ENCODE results near the gene SLC24A4. TPM values are rescaled to one million over a fixed set of nuclear protein-coding genes. Genes with fewer than 3 reads are reported as not detected.
A peak's percentile ranks its signal among the peaks of the same experiment; 100 is the strongest.

SLC24A4 gene
- total RNA-seq, 1 experiment from 2014 or later, result not detected

GRCh38 chr14:92513204-92513965 is 190.4 kb downstream of the SLC24A4 start, which contains the start of gene RIN3:
Gene RIN3 (plus strand): TSS chr14:92513781. CDS start chr14:92513933, 152 bp downstream.
- intact Hi-C loops (cut with micrococcal nuclease), result no loop called here

More at GRCh38 chr14:92513204-92513965, 190.4 kb downstream of the SLC24A4 start, which contains the start of gene RIN3:
- ChIA-PET CTCF (no interaction called here), RAD21 (ENCODE audit: low non-redundant PET in 1 of 2, low total read pairs in 2 of 2, uncharacterized antibody in 2 of 2, unreplicated experiment in 2 of 2) (interaction anchor here in 1 of 2 experiments (0.6 kb wide), 1 partner anchor 174 kb away, joined by 3 read pairs; no protein-coding TSS in a partner anchor), POLR2A (interaction anchor here (0.8 kb wide), 1 partner anchor 25 kb away, joined by 4 read pairs; no protein-coding TSS in a partner anchor)
- H3K27me3 ChIP-seq (ENCODE audit: insufficient read depth, low read length), result no peaks in the 10 kb centered on the region
- TF ChIP-seq EZH2 (IDR thresholded peaks at IDR 0.05) (no peak), SRF (IDR thresholded peaks at IDR 0.05; ENCODE audit: low read depth) (no peak), FOSL1 (IDR thresholded peaks at IDR 0.05; ENCODE audit: low read depth) (no peak), SP1 (IDR thresholded peaks at IDR 0.05; ENCODE audit: low read depth) (no peak), ELF1 (IDR thresholded peaks at IDR 0.05; ENCODE audit: borderline replicate concordance, low read depth) (no peak), EGR1 (IDR thresholded peaks at IDR 0.05; ENCODE audit: low read depth) (no peak), ZFX (IDR thresholded peaks at IDR 0.05) (peak; percentile 98), POLR2AphosphoS5 (IDR thresholded peaks at IDR 0.05; ENCODE audit: low read depth, low read length) (peak; percentile 32; the same call in 1 of the 2 replicates), POLR2A (IDR thresholded peaks at IDR 0.05; ENCODE audit: borderline replicate concordance, extremely low read depth, insufficient read depth, insufficient read length) (no peak), ATF3 (IDR thresholded peaks at IDR 0.05) (no peak), CTCF (IDR thresholded peaks at IDR 0.05 in 2 of 3, conservative IDR thresholded peaks at IDR 0.05 in 1 of 3; ENCODE audit: borderline replicate concordance in 1 of 3, insufficient read depth in 1 of 3, low read depth in 2 of 3, low read length in 2 of 3) (no peak), REST (IDR thresholded peaks at IDR 0.05; ENCODE audit: low read depth) (no peak), ZBTB33 (IDR thresholded peaks at IDR 0.05; ENCODE audit: extremely low read depth, insufficient replicate concordance, low read length) (no peak), CBX3 (IDR thresholded peaks at IDR 0.05; ENCODE audit: low read depth) (no peak), EZH2phosphoT487 (IDR thresholded peaks at IDR 0.05; ENCODE audit: borderline replicate concordance) (no peak), YY1 (IDR thresholded peaks at IDR 0.05; ENCODE audit: extremely low read depth, insufficient replicate concordance, low read depth, low read length) (no peak), RAD21 (IDR thresholded peaks at IDR 0.05; ENCODE audit: low read depth) (no peak)
- H3K79me2 ChIP-seq (ENCODE audit: insufficient read depth, low read length), result peaks cover 15% of the 10 kb centered on the region; the same call in 1 of the 2 replicates
- no peaks in the 10 kb centered on the region for H3K36me3 ChIP-seq (ENCODE audit: control insufficient read depth in 1 of 2, insufficient read depth in 2 of 2, low read length in 2 of 2)
- ATAC-seq (peak; percentile 53), DNase-seq (ENCODE audit: low read depth, low spot score) (no peak)
- no TSS peak for BruUV-seq (replicated peaks)
- H3K9me2 ChIP-seq (ENCODE audit: insufficient read depth), result no peaks in the 10 kb centered on the region
- H3K4me1 ChIP-seq (ENCODE audit: control insufficient read depth in 1 of 2, insufficient read depth in 2 of 2, low read length in 2 of 2), result peaks cover 27 to 42% of the 10 kb centered on the region in 2 experiments
- no peak within 1 kb of the TSS for H2AFZ ChIP-seq (ENCODE audit: low read depth, low read length, poor library complexity, severe bottlenecking)
- H3K9me3 ChIP-seq (ENCODE audit: control insufficient read depth in 1 of 2, insufficient read depth in 1 of 2, low read depth in 1 of 2, low read length in 2 of 2), result no peaks in the 10 kb centered on the region
- H3K9ac ChIP-seq (ENCODE audit: low read length), result peak within 1 kb of the TSS; percentile 90
- H3K4me2 ChIP-seq (ENCODE audit: low read length), result peak within 1 kb of the TSS; percentile 95
- no peaks in the 10 kb centered on the region for H4K20me1 ChIP-seq (ENCODE audit: insufficient read depth)
- H3K4me3 ChIP-seq (replicated peaks in 1 of 2; ENCODE audit: low read depth in 1 of 2, low read length in 2 of 2), result peak within 1 kb of the TSS; percentile 72 to 75
- peak within 1 kb of the TSS; percentile 69 for H3K27ac ChIP-seq (ENCODE audit: low read depth, low read length)
